HCT116 (cell line): ENCODE data around the gene EMD. TPM values are rescaled to one million over a fixed set of nuclear protein-coding genes. Genes with fewer than 3 reads are reported as not detected.
A peak's percentile ranks its signal among the peaks of the same experiment; 100 is the strongest.

Experiments used
- ATAC-seq: fragments of 200-7000 bp; cut with Tn5 transposase; 2 replicates; pipeline ENCODE4 v1.9.1; 2020; ENCODE audit warnings: mild to moderate bottlenecking, moderate library complexity
- BruUV-seq: library from RNA; stranded (reverse); fragments of 400-500 nt; replicated peaks from 2 replicates; lab custom pipeline; 2021; lab: Mats Ljungman, UMichigan
- CTCF ChIA-PET: fragments of 300-600 bp; sonication (Branson Sonifier 250); formaldehyde crosslinking; loops from one replicate; lab custom pipeline; 2021; ENCODE audit warnings: antibody characterized with exemption; lab: Charles Lee
- POLR2A ChIA-PET: fragments of 300-600, 350-600 bp; sonication (Branson Sonifier 250); formaldehyde crosslinking; loops from one replicate; lab custom pipeline; 2021; ENCODE audit warnings: antibody characterized with exemption; lab: Charles Lee
- RAD21 ChIA-PET, 2 experiments: fragments of 300-600 bp; sonication (Branson Sonifier 250); formaldehyde crosslinking; loops; one replicate each; lab custom pipeline; 2023; ENCODE audit warnings: low total read pairs in 2 of 2; ENCODE audit not compliant: uncharacterized antibody in 2 of 2, unreplicated experiment in 2 of 2, low non-redundant PET in 1 of 2; lab: Charles Lee
- DNase-seq: peaks from one replicate; pipeline ENCODE4 v3.0.0-alpha.2; 2010; ENCODE audit warnings: low read depth, low spot score
- H2AFZ ChIP-seq: fragments of 200-600 bp; shearing (Covaris generic), sonication (generic); 2 replicates; pipeline ENCODE4 v1.6.1; 2017; ENCODE audit warnings: low read depth, mixed run types, mixed read lengths, antibody characterized with exemption, low read length; ENCODE audit not compliant: poor library complexity, severe bottlenecking
- H3K27ac ChIP-seq: 2 replicates; pipeline ENCODE4 v1.5.1; 2012; ENCODE audit warnings: low read depth, low read length
- H3K27me3 ChIP-seq: fragments of 200-600 bp; sonication (generic); 2 replicates; pipeline ENCODE4 v1.6.1; 2016; ENCODE audit warnings: mixed run types, low read length, mixed read lengths; ENCODE audit not compliant: insufficient read depth
- H3K36me3 ChIP-seq, 2 experiments: fragments of 200-500 bp in 1 of 2; fragments of 200-600 bp in 1 of 2; sonication (Bioruptor generic) in 1 of 2; sonication (generic) in 1 of 2; 2 replicates each; pipeline versions ENCODE4 v1.5.1 to v1.6.1; 2014 to 2016; ENCODE audit warnings: low read length in 2 of 2, inconsistent platforms in 1 of 2, mixed read lengths in 1 of 2, mixed run types in 1 of 2; ENCODE audit not compliant: insufficient read depth in 2 of 2, control insufficient read depth in 1 of 2
- H3K4me1 ChIP-seq, 2 experiments: fragments of 200-600 bp in 1 of 2; sonication (generic) in 1 of 2; 2 replicates each; pipeline versions ENCODE4 v1.5.1 to v1.6.1; 2012 to 2017; ENCODE audit warnings: low read length in 2 of 2, inconsistent platforms in 1 of 2, mild to moderate bottlenecking in 1 of 2, mixed read lengths in 1 of 2, mixed run types in 1 of 2, moderate library complexity in 1 of 2; ENCODE audit not compliant: insufficient read depth in 2 of 2, control insufficient read depth in 1 of 2
- H3K4me2 ChIP-seq: fragments of 200-600 bp; sonication (generic); 2 replicates; pipeline ENCODE4 v1.6.1; 2017; ENCODE audit warnings: mixed run types, low read length, mixed read lengths
- H3K4me3 ChIP-seq, 2 experiments: fragments of 200-600 bp in 1 of 2; sonication (generic) in 1 of 2; replicated peaks in 1 of 2; 2 replicates each; pipeline ENCODE4 v1.5.1; 2011 to 2016; ENCODE audit warnings: low read length in 2 of 2, control low read depth in 1 of 2, low read depth in 1 of 2, mild to moderate bottlenecking in 1 of 2, mixed read lengths in 1 of 2, mixed run types in 1 of 2
- H3K79me2 ChIP-seq: fragments of 200-600 bp; sonication (generic); 2 replicates; pipeline ENCODE4 v1.6.1; 2017; ENCODE audit warnings: mild to moderate bottlenecking, mixed run types, low read length, moderate library complexity, mixed read lengths; ENCODE audit not compliant: insufficient read depth
- H3K9ac ChIP-seq: fragments of 200-600 bp; sonication (generic); 2 replicates; pipeline ENCODE4 v1.6.1; 2016; ENCODE audit warnings: low read length, mixed read lengths
- H3K9me2 ChIP-seq: fragments of 200-600 bp; sonication (generic), shearing (Covaris generic); 2 replicates; pipeline ENCODE4 v1.6.1; 2017; ENCODE audit warnings: mixed run types, mild to moderate bottlenecking, moderate library complexity; ENCODE audit not compliant: insufficient read depth
- H3K9me3 ChIP-seq, 2 experiments: fragments of 200-500 bp in 1 of 2; fragments of 200-600 bp in 1 of 2; sonication (Bioruptor generic) in 1 of 2; sonication (generic) in 1 of 2; 2 replicates each; pipeline ENCODE4 v1.6.1; 2014 to 2017; ENCODE audit warnings: low read length in 2 of 2, mixed read lengths in 2 of 2, inconsistent platforms in 1 of 2, low read depth in 1 of 2, mild to moderate bottlenecking in 1 of 2, mixed run types in 1 of 2, moderate library complexity in 1 of 2; ENCODE audit not compliant: control insufficient read depth in 1 of 2, insufficient read depth in 1 of 2
- H4K20me1 ChIP-seq: fragments of 200-600 bp; sonication (generic), shearing (Covaris generic); 2 replicates; pipeline ENCODE4 v1.6.1; 2017; ENCODE audit warnings: mixed run types, mild to moderate bottlenecking, moderate library complexity; ENCODE audit not compliant: insufficient read depth
- ATF3 ChIP-seq: IDR thresholded peaks from 2 replicates; pipeline ENCODE4 v1.6.1; 2012
- POLR2AphosphoS5 ChIP-seq: IDR thresholded peaks from 2 replicates; pipeline ENCODE4 v1.6.1; 2011; ENCODE audit warnings: mild to moderate bottlenecking, low read depth, low read length, moderate library complexity
- REST ChIP-seq: IDR thresholded peaks from 2 replicates; pipeline ENCODE4 v1.6.1; 2012; ENCODE audit warnings: low read depth
- SIN3A ChIP-seq: IDR thresholded peaks from 2 replicates; pipeline ENCODE4 v1.6.1; 2012; ENCODE audit warnings: low read depth
- ZFX ChIP-seq: fragments of 450-650 bp; IDR thresholded peaks from 2 replicates; pipeline ENCODE4 v1.6.1; 2017
- intact Hi-C: fragments of 100-400 bp; cut with micrococcal nuclease; formaldehyde crosslinking; loops from 2 replicates; pipeline ENCODE4 v1.10.0; 2022
- total RNA-seq: library from RNA; stranded (reverse); gene quantifications from one replicate; pipeline ENCODE4 v1.2.1, GENCODE V29; 2021; ENCODE audit not compliant: unreplicated experiment

The EMD gene
- total RNA-seq, 1 experiment from 2014 or later = 102 TPM

- no peak overlapping the region for H2AFZ ChIP-seq
- H3K4me2 ChIP-seq = peak overlapping the region; percentile 81
- ChIA-PET POLR2A (interaction anchor here (1.0 to 1.3 kb wide), 2 partner anchors 7 to 9 kb away, joined by 7 to 9 read pairs; no protein-coding TSS in a partner anchor), CTCF (no interaction called here), RAD21 (no interaction called here)
- intact Hi-C loops = no loop called here
- peaks cover 0 to 4% of the 10 kb centered on the region in 2 experiments; a peak in 2 of 4 replicates for H3K36me3 ChIP-seq
- DNase-seq (no peak), ATAC-seq (peak; percentile 1)
- peaks cover 12 to 50% of the 10 kb centered on the region in 2 experiments for H3K4me1 ChIP-seq
- H3K9me3 ChIP-seq = no peaks in the 10 kb centered on the region
- H3K27ac ChIP-seq = peak overlapping the region; percentile 98
- no peaks in the 10 kb centered on the region for H3K27me3 ChIP-seq
- BruUV-seq = no TSS peak
- H3K4me3 ChIP-seq = peak overlapping the region; percentile 43 to 60
- H3K9me2 ChIP-seq = no peaks in the 10 kb centered on the region
- peaks cover 25% of the 10 kb centered on the region for H3K79me2 ChIP-seq
- H4K20me1 ChIP-seq = no peaks in the 10 kb centered on the region
- peak overlapping the region; percentile 81 for H3K9ac ChIP-seq
- TF ChIP-seq SIN3A = no peak
- peak; percentile 73 for TF ChIP-seq ZFX
- peak; percentile 79 for TF ChIP-seq POLR2AphosphoS5
- TF ChIP-seq ATF3 = no peak
- TF ChIP-seq REST = no peak
Measured at GRCh38 chrX:154378059-154378798, 866 bp upstream of the EMD start.
